Airway epithelial cell (primary cell): ENCODE results near the gene NPC1. TPM values are rescaled to one million over a fixed set of nuclear protein-coding genes. Genes with fewer than 3 reads are reported as not detected.

Experiments used
- total RNA-seq: library from RNA; depleted of rRNA; stranded (reverse); fragments of >200 nt; gene quantifications from 2 replicates; pipeline ENCODE4 v1.2.3, GENCODE V29; 2015

NPC1 gene
- 24.3 and 39.4 TPM in 2 replicates for total RNA-seq

DNA sequence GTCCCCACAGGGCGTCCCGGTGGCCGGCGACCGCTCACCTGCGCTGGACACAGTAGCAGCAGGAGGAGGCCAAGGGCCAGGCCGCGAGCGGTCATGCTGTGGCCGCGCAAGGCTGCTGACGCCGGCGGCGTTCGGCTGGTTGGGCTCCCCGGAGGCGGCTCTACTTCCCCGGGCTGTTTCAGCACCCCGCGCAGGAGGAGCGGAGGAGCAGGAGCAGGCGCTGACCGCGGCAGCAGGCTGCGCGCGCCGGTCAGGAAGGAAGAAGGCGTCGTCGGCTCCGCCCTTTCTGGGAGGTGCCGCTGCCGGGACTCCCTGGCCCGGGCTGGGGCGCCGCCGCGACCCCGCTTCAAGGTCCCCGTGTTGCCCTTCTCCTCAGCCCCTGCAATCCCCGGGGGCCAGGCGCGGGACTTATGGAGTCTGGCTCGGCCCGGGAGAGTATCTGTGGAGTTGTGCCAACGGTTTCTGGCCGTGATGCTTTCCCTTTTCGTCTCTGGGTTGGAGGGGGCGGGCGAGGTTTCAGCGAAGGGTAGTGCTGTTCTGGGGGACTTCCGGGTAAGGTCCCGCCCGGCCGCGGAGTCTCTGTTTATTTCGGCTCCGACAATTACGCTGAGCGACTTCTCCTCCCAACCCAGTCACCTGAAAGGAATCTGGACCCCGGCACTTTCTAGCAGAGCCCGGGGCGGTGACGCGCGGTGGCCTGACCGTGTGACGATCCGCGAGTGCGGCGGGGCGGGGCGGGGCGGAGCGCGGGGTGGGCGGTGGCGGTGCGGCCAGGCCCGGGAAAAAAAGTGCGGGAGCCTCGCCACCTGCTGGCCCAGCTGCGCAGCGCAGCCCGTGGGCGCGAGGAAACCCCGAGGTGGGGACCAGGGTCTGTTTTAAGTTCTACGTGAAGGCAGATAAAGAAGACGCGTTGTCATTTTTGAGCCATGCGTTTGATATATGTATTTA, at the start of gene NPC1:
NPC1 (minus strand) TSS at position 258 of the 948 bp plus-strand sequence; CDS start at position 95, 163 bp downstream.

DNA sequence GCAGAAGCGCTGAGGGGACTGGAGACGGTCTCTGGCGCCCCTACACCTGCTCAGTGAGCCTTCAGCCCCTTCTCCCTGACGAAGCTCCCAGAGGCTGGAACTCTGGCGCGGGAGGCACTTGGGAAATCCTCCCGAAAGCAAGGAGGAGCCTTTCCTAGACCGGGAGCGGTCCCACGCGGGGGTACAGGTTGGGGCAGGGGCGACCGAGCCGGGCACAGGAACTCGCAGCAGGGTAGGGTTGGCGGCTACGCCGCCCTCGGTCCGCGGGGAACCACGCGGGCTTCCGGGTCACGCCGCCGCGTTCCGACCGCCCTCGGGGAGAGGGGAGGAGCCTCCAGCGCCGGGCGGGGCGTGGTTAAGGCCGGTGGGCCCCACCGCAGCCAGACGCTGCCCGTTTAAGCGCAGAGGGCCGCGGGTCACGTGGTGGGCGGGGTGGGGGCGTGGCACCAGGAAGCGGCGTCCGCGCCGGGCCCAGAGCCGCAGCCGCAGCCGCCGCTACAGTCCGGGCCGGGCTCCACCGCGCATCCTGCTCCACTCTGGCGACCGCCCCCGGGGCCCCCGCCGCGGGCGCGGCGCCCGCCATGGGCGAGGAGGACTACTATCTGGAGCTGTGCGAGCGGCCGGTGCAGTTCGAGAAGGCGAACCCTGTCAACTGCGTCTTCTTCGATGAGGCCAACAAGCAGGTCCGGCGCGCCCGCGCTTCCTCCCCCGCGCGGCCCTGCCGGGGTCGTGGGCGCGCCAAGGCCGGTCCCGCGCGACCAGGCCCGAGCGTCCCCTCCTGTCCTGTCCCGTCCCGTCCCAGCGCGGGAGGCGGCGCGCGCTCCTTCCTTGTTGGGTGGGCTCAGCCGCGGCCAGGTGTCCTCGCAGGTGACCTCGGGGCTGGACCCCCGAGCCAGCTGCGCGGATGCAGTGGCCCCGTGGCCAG, 83.0 kb downstream of the NPC1 start, which contains the start of gene RMC1:
RMC1 (plus strand) TSS at position 474 of the 925 bp plus-strand sequence; CDS start at position 582, 108 bp downstream.

Other genes starting within 250 kb of the NPC1 start
- gene RIOK3, start 133.2 kb downstream of the NPC1 start, total RNA-seq: 36.6 and 47.0 TPM in 2 replicates
- 19.2 and 26.7 TPM in 2 replicates for gene RMC1, start 83.0 kb downstream of the NPC1 start, total RNA-seq
- gene ANKRD29, start 76.4 kb upstream of the NPC1 start, total RNA-seq: 4.0 and 13.9 TPM in 2 replicates
- 362 and 462 TPM in 2 replicates for gene LAMA3, start 102.9 kb upstream of the NPC1 start, total RNA-seq